PC-9 (cell line): Measurements from ENCODE around the gene BMPR2. TPM values are rescaled to one million over a fixed set of nuclear protein-coding genes. Genes with fewer than 3 reads are reported as not detected.
A peak's percentile ranks its signal among the peaks of the same experiment; 100 is the strongest.

Experiments
- Bru-seq: library from RNA; stranded (reverse); fragments of 400-500 nt; gene quantifications from one replicate; lab custom pipeline; 2021; lab: Mats Ljungman, UMichigan
- BruChase-seq, 2 experiments: library from RNA; stranded (reverse); fragments of 400-500 nt; gene quantifications; one replicate each; lab custom pipeline; 2021; lab: Mats Ljungman, UMichigan
- BruUV-seq: library from RNA; stranded (reverse); fragments of 400-500 nt; replicated peaks from 2 replicates; lab custom pipeline; 2021; lab: Mats Ljungman, UMichigan
- CTCF ChIA-PET: fragments of 300-600 bp; sonication (Branson Sonifier 250); formaldehyde crosslinking; loops from one replicate; lab custom pipeline; 2022; ENCODE audit warnings: antibody characterized with exemption; lab: Charles Lee
- POLR2A ChIA-PET: fragments of 300-600 bp; sonication (Branson Sonifier 250); formaldehyde crosslinking; loops from one replicate; lab custom pipeline; 2022; ENCODE audit warnings: antibody characterized with exemption; ENCODE audit not compliant: unreplicated experiment; lab: Charles Lee
- DNase-seq, 2 experiments: peaks; one replicate each; pipeline versions ENCODE4 v3.0.0 to v3.0.0-alpha.2; 2015 to 2022; ENCODE audit warnings: mixed read lengths in 1 of 2
- H2AFZ ChIP-seq: fragments of 200-600 bp; sonication (generic); 2 replicates; pipeline ENCODE4 v1.8.1; 2017; ENCODE audit warnings: antibody characterized with exemption
- H3F3A ChIP-seq: fragments of 200-600 bp; sonication (generic); 2 replicates; pipeline ENCODE4 v1.8.1; 2017; ENCODE audit warnings: antibody characterized with exemption, mild to moderate bottlenecking, low read depth; ENCODE audit not compliant: insufficient read depth
- H3K27ac ChIP-seq: fragments of 200-600 bp; sonication (generic); 2 replicates; pipeline ENCODE4 v1.6.1; 2016; ENCODE audit warnings: mixed run types
- H3K27me3 ChIP-seq: fragments of 200-600 bp; sonication (generic); 2 replicates; pipeline ENCODE4 v1.6.1; 2016; ENCODE audit warnings: low read depth, mixed run types; ENCODE audit not compliant: insufficient read depth
- H3K36me3 ChIP-seq: fragments of 200-600 bp; sonication (generic); 2 replicates; pipeline ENCODE4 v1.6.1; 2016; ENCODE audit warnings: low read depth, mixed run types
- H3K4me1 ChIP-seq: fragments of 200-600 bp; sonication (generic); replicated peaks from 2 replicates; pipeline ENCODE4 v1.6.1; 2016; ENCODE audit warnings: mixed run types; ENCODE audit not compliant: insufficient read depth
- H3K4me2 ChIP-seq: fragments of 200-600 bp; sonication (generic); 2 replicates; pipeline ENCODE4 v1.6.1; 2017; ENCODE audit warnings: mixed run types
- H3K4me3 ChIP-seq: fragments of 200-600 bp; sonication (generic); 2 replicates; pipeline ENCODE4 v1.6.1; 2016; ENCODE audit warnings: mixed run types
- H3K79me2 ChIP-seq: fragments of 200-600 bp; sonication (generic); 2 replicates; pipeline ENCODE4 v1.6.1; 2017; ENCODE audit warnings: low read depth, mixed run types
- H3K9me2 ChIP-seq: fragments of 200-600 bp; sonication (generic); 2 replicates; pipeline ENCODE4 v1.8.1; 2017; ENCODE audit warnings: mild to moderate bottlenecking; ENCODE audit not compliant: insufficient read depth
- H3K9me3 ChIP-seq: fragments of 200-600 bp; sonication (generic); 2 replicates; pipeline ENCODE4 v1.8.1; 2016; ENCODE audit warnings: low read depth; ENCODE audit not compliant: insufficient read depth
- H4K20me1 ChIP-seq: fragments of 200-600 bp; sonication (generic); 2 replicates; pipeline ENCODE4 v1.8.1; 2017; ENCODE audit not compliant: insufficient read depth
- CTCF ChIP-seq: fragments of 200-600 bp; sonication (generic); conservative IDR thresholded peaks from 2 replicates; pipeline ENCODE4 v1.6.1; 2017; ENCODE audit warnings: mixed run types, antibody characterized with exemption, mild to moderate bottlenecking, moderate library complexity
- EZH2 ChIP-seq: fragments of 200-600 bp; sonication (generic); IDR thresholded peaks from 2 replicates; pipeline ENCODE4 v1.8.0; 2017; ENCODE audit warnings: antibody characterized with exemption, low read depth
- intact Hi-C: fragments of 100-400 bp; cut with micrococcal nuclease; formaldehyde crosslinking; loops from one replicate; pipeline ENCODE4 v1.10.0; 2022; ENCODE audit not compliant: unreplicated experiment
- long read RNA-seq: library from polyadenylated mRNA; stranded (forward); transcript quantifications from one replicate; pipeline ENCODE4 v2.0.0, GENCODE V29; 2022
- total RNA-seq: library from RNA; stranded (reverse); gene quantifications from 2 replicates; pipeline ENCODE4 v1.2.3, GENCODE V29; 2021

The BMPR2 gene
- total RNA-seq (17.6 and 23.2 TPM in 2 replicates), Bru-seq, nascent RNA (percentile 66 among the genes with signal in this experiment), BruChase-seq, experiment 1, labeled RNA remaining after a 2-hour chase (percentile 66 among the genes with signal in this experiment), BruChase-seq, experiment 2, labeled RNA remaining after a 6-hour chase (percentile 73 among the genes with signal in this experiment)
- long read RNA-seq, full-length matches to known transcripts: 6 of 14 reads
- long read RNA-seq, partial matches to known transcripts: 1 of 14 reads
- long read RNA-seq, other reads (novel, unspliced or antisense): 7 of 14 reads

- POLR2A ChIA-PET: no interaction called here
- Histone ChIP-seq H3K4me1 (peaks cover 22% of the 10 kb centered on the region; the same call in 1 of the 2 replicates), H4K20me1 (peaks cover 17% of the 10 kb centered on the region), H3K36me3 (no peaks in the 10 kb centered on the region), H3K9me2 (no peaks in the 10 kb centered on the region), H3F3A (peaks cover 8% of the 10 kb centered on the region), H3K4me3 (peak within 1 kb of the TSS; percentile 85), H3K9me3 (no peaks in the 10 kb centered on the region), H3K4me2 (peak within 1 kb of the TSS; percentile 99), H3K27me3 (no peaks in the 10 kb centered on the region), H3K79me2 (peaks cover 42% of the 10 kb centered on the region), H2AFZ (peak within 1 kb of the TSS; percentile 99), H3K27ac (peak within 1 kb of the TSS; percentile 77)
- CTCF ChIA-PET: no interaction called here
- BruUV-seq: TSS peak; percentile 92
- intact Hi-C loops: loop anchor here (1.0 to 10.0 kb wide), 2 partner anchors 59 to 341 kb away; partner anchors contain the start of gene FZD7
- peak; percentile 64 to 90 for DNase-seq
- TF ChIP-seq EZH2 (no peak), CTCF (no peak)
Measured at GRCh38 chr2:202375609-202376408, at the start of gene BMPR2. Gene BMPR2 (plus strand): TSS chr2:202376327. CDS start chr2:202377475, 1,148 bp downstream.

- ChIA-PET POLR2A (no interaction called here), CTCF (no interaction called here)
- H3K9me2 ChIP-seq: no peaks in the 10 kb centered on the region
- H2AFZ ChIP-seq: no peak overlapping the region
- no peak overlapping the region for H3K27ac ChIP-seq
- no peaks in the 10 kb centered on the region for H3K36me3 ChIP-seq
- no peak overlapping the region for H3K4me3 ChIP-seq
- BruUV-seq: no TSS peak
- no peaks in the 10 kb centered on the region for H3K4me1 ChIP-seq
- no peak for DNase-seq
- H3F3A ChIP-seq: no peaks in the 10 kb centered on the region
- TF ChIP-seq EZH2: no peak
- no peaks in the 10 kb centered on the region for H3K9me3 ChIP-seq
- no peaks in the 10 kb centered on the region for H4K20me1 ChIP-seq
- no peaks in the 10 kb centered on the region for H3K79me2 ChIP-seq
- no peaks in the 10 kb centered on the region for H3K27me3 ChIP-seq
- intact Hi-C loops: no loop called here
- no peak overlapping the region for H3K4me2 ChIP-seq
Measured at GRCh38 chr2:202327858-202328257, 48.3 kb upstream of the BMPR2 start.

GRCh38 chr2:202335791-202336467, 40.2 kb upstream of the BMPR2 start:
- no peak overlapping the region for H3K27ac ChIP-seq
- H2AFZ ChIP-seq: no peak overlapping the region
- TF ChIP-seq EZH2: no peak
- no peak for TF ChIP-seq CTCF
- H3K4me3 ChIP-seq: no peak overlapping the region
- H4K20me1 ChIP-seq: no peaks in the 10 kb centered on the region
- no peaks in the 10 kb centered on the region for H3K4me1 ChIP-seq
- no peak for DNase-seq
- no peaks in the 10 kb centered on the region for H3K36me3 ChIP-seq
- H3K9me3 ChIP-seq: no peaks in the 10 kb centered on the region
- no peak overlapping the region for H3K4me2 ChIP-seq
- ChIA-PET POLR2A (no interaction called here), CTCF (no interaction called here)
- no peaks in the 10 kb centered on the region for H3K27me3 ChIP-seq
- H3K79me2 ChIP-seq: no peaks in the 10 kb centered on the region
- no peaks in the 10 kb centered on the region for H3K9me2 ChIP-seq
- no TSS peak for BruUV-seq
- intact Hi-C loops: no loop called here
- H3F3A ChIP-seq: no peaks in the 10 kb centered on the region; the same call in 1 of the 2 replicates
